H1 (cell line): Measurements from ENCODE around the gene MAP1A. TPM values are rescaled to one million over a fixed set of nuclear protein-coding genes. Genes with fewer than 3 reads are reported as not detected.
A peak's percentile ranks its signal among the peaks of the same experiment; 100 is the strongest.

Source experiments
- ATF3 ChIP-seq: IDR thresholded peaks from 2 replicates; pipeline ENCODE4 v1.6.1; 2011; ENCODE audit warnings: low read depth, mild to moderate bottlenecking, low read length; ENCODE audit not compliant: insufficient read depth
- BACH1 ChIP-seq: IDR thresholded peaks from 2 replicates; pipeline ENCODE4 v1.6.1; 2012; ENCODE audit warnings: low read length, improper control_type of control experiment
- CBX5 ChIP-seq: fragments of 300-800, 300-1000 bp; sonication (generic); IDR thresholded peaks from 2 replicates; pipeline ENCODE4 v1.7.1; 2016; ENCODE audit warnings: antibody characterized with exemption, low read length, low read depth
- CHD2 ChIP-seq: IDR thresholded peaks from 2 replicates; pipeline ENCODE4 v1.6.1; 2012; ENCODE audit warnings: low read length, improper control_type of control experiment
- EZH2 ChIP-seq: fragments of 200-600 bp; sonication (generic); IDR thresholded peaks from 2 replicates; pipeline ENCODE4 v1.7.1; 2012; ENCODE audit warnings: low read depth, mild to moderate bottlenecking, moderate library complexity, low read length, inconsistent platforms; ENCODE audit not compliant: severe bottlenecking
- JUND ChIP-seq: IDR thresholded peaks from 2 replicates; pipeline ENCODE4 v1.6.1; 2011; ENCODE audit warnings: mild to moderate bottlenecking, improper control_type of control experiment, low read length
- KDM1A ChIP-seq: fragments of 200-600, 300-600 bp; sonication (generic); IDR thresholded peaks from 2 replicates; pipeline ENCODE4 v1.7.1; 2016; ENCODE audit warnings: mild to moderate bottlenecking, low read length, borderline replicate concordance
- KDM4A ChIP-seq: IDR thresholded peaks from one replicate; pipeline ENCODE4 v1.7.1; 2012; ENCODE audit warnings: low read depth, mild to moderate bottlenecking, moderate library complexity, low read length, inconsistent platforms; ENCODE audit not compliant: severe bottlenecking
- POLR2AphosphoS5 ChIP-seq: IDR thresholded peaks from 2 replicates; pipeline ENCODE4 v1.6.1; 2011; ENCODE audit warnings: low read depth, low read length
- SAP30 ChIP-seq: fragments of 300-600 bp; sonication (generic); IDR thresholded peaks from 2 replicates; pipeline ENCODE4 v1.7.1; 2012; ENCODE audit warnings: low read length, moderate library complexity, mild to moderate bottlenecking, inconsistent platforms; ENCODE audit not compliant: insufficient read depth, insufficient replicate concordance
- SP4 ChIP-seq: IDR thresholded peaks from 2 replicates; pipeline ENCODE4 v1.6.1; 2012; ENCODE audit warnings: low read length, inconsistent platforms
- SRF ChIP-seq: IDR thresholded peaks from 2 replicates; pipeline ENCODE4 v1.6.1; 2011; ENCODE audit warnings: mild to moderate bottlenecking, low read depth, low read length, moderate library complexity
- ZNF274 ChIP-seq: IDR thresholded peaks from 2 replicates; pipeline ENCODE4 v1.7.0; 2012; ENCODE audit warnings: low read length, borderline replicate concordance; ENCODE audit errors: extremely low read depth
- polyA plus RNA-seq, 7 experiments: library from polyadenylated mRNA; depleted of rRNA in 3 of 7; stranded (reverse) in 5 of 7; unstranded in 2 of 7; fragments of >200 nt in 5 of 7; fragments of 200-250 nt in 2 of 7; gene quantifications; 1 replicate in 5 of 7; 2 replicates in 1 of 7; 4 replicates in 1 of 7; pipeline versions ENCODE4 v1.2.1 to v1.2.3, GENCODE V29; 2011 to 2013; ENCODE audit warnings: missing spikeins in 2 of 7, mixed read lengths in 2 of 7
- total RNA-seq: library from RNA; stranded (reverse); fragmentation: NEBNext Ultra II Directional; extraction: Animal tissue kit (Norgen Biotek cat#: 25700); gene quantifications from 2 replicates; pipeline ENCODE4 v1.2.1, GENCODE V29; 2021

The MAP1A gene
- total and polyA plus RNA-seq, 2 of the 8 experiments (the other 6 are each of a cell fraction or from before 2014, with no cell fraction given) = 0.80 to 2.4 TPM

- no peak for TF ChIP-seq SRF
- TF ChIP-seq KDM1A = 0 out of 2 replicates have a peak, but pooled peaks have one; percentile 44
- no peak for TF ChIP-seq ATF3
- no peak for TF ChIP-seq EZH2
- no peak for TF ChIP-seq CBX5
- 0 out of 2 replicates have a peak, but pooled peaks have one; percentile 41 for TF ChIP-seq SP4
- TF ChIP-seq CHD2 = no peak
- TF ChIP-seq POLR2AphosphoS5 = peak; percentile 43
- TF ChIP-seq SAP30 = no peak
- no peak for TF ChIP-seq ZNF274
- no peak for TF ChIP-seq JUND
- TF ChIP-seq KDM4A = peak; percentile 42
- peak; percentile 83 for TF ChIP-seq BACH1
Observed at GRCh38 chr15:43518197-43518761, 871 bp downstream of the MAP1A start (continued).
